Lower leg skin (tissue), 3 donors: Measurements from ENCODE around the gene EPHA3.

ENCODE experiments used
- POLR2A ChIP-seq, 2 donors: fragments of 450-650 bp; IDR thresholded peaks; one replicate each; pipeline ENCODE4 v1.6.1; 2016 to 2017; ENCODE audit warnings: antibody characterized with exemption in 2 of 2, mild to moderate bottlenecking in 1 of 2, moderate library complexity in 1 of 2
- TF ChIP-seq, protein P1 (sequence below), 3 donors: fragments of 450-650 bp; IDR thresholded peaks; one replicate each; pipeline ENCODE4 v1.5.1; 2016; ENCODE audit warnings: antibody characterized with exemption in 3 of 3, mild to moderate bottlenecking in 3 of 3, moderate library complexity in 2 of 3

DNA sequence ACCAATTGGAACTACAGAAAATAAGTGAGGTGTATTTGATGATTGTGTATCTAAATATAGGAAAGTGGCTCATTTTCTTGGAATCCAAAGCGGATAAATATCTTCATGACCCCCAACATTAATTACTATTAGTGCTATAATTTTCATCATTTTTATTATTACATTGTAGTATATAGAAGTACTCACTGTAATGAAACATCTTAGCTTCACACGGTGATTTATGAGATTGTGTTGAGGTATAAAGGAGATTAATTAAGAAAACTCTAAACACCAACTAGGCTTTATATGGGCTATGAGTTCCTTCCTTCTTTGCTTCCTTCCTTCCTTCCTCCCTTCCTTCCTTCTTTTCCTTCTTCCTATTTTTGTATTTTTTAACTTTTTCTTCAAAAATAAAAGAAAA lies 52.2 kb downstream of the EPHA3 start:
- TF ChIP-seq, protein P1, sequence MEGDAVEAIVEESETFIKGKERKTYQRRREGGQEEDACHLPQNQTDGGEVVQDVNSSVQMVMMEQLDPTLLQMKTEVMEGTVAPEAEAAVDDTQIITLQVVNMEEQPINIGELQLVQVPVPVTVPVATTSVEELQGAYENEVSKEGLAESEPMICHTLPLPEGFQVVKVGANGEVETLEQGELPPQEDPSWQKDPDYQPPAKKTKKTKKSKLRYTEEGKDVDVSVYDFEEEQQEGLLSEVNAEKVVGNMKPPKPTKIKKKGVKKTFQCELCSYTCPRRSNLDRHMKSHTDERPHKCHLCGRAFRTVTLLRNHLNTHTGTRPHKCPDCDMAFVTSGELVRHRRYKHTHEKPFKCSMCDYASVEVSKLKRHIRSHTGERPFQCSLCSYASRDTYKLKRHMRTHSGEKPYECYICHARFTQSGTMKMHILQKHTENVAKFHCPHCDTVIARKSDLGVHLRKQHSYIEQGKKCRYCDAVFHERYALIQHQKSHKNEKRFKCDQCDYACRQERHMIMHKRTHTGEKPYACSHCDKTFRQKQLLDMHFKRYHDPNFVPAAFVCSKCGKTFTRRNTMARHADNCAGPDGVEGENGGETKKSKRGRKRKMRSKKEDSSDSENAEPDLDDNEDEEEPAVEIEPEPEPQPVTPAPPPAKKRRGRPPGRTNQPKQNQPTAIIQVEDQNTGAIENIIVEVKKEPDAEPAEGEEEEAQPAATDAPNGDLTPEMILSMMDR (IDR thresholded peaks at IDR 0.05): no peak
- no peak for TF ChIP-seq POLR2A (IDR thresholded peaks at IDR 0.05)
